Natural killer cell (primary cell): ENCODE data around the gene ERP27. TPM values are rescaled to one million over a fixed set of nuclear protein-coding genes. Genes with fewer than 3 reads are reported as not detected.
A peak's percentile ranks its signal among the peaks of the same experiment; 100 is the strongest.

ENCODE experiments used
- ATAC-seq, 3 donors: fragments of 150-1000 bp in 2 of 3; fragments of 200-7000 bp in 1 of 3; cut with Tn5 transposase; 1 replicate in 1 of 3; 2 replicates in 2 of 3; pipeline ENCODE4 v1.10.0; 2021; ENCODE audit warnings: mild to moderate bottlenecking in 2 of 3, moderate library complexity in 2 of 3
- DNase-seq, 2 donors: peaks; one replicate each; pipeline versions ENCODE4 v3.0.0 to v3.0.0-alpha.2; 2013 to 2021; ENCODE audit warnings: mixed read lengths in 1 of 2
- H3K27ac ChIP-seq: one replicate; pipeline ENCODE4 v1.5.1; 2013; ENCODE audit warnings: mild to moderate bottlenecking, low read length
- H3K27me3 ChIP-seq: one replicate; pipeline ENCODE4 v1.6.1; 2013; ENCODE audit warnings: low read length; ENCODE audit not compliant: control insufficient read depth, insufficient read depth
- H3K36me3 ChIP-seq: one replicate; pipeline ENCODE4 v1.6.1; 2013; ENCODE audit warnings: low read length; ENCODE audit not compliant: control insufficient read depth, insufficient read depth
- H3K4me1 ChIP-seq: one replicate; pipeline ENCODE4 v1.6.1; 2013; ENCODE audit warnings: low read length; ENCODE audit not compliant: control insufficient read depth, insufficient read depth
- H3K4me3 ChIP-seq: one replicate; pipeline ENCODE4 v1.5.1; 2013; ENCODE audit warnings: low read length
- H3K9me3 ChIP-seq: one replicate; pipeline ENCODE4 v1.6.1; 2013; ENCODE audit warnings: low read length; ENCODE audit not compliant: control insufficient read depth, insufficient read depth
- H3K27ac Mint-ChIP-seq, 2 donors: one replicate each; pipeline ENCODE4 v1.8.0; 2022; ENCODE audit warnings: mild to moderate bottlenecking in 2 of 2, mixed read lengths in 2 of 2, moderate library complexity in 1 of 2
- H3K27me3 Mint-ChIP-seq, 2 donors: one replicate each; pipeline ENCODE4 v1.8.0; 2022; ENCODE audit warnings: low read depth in 2 of 2, mixed read lengths in 2 of 2
- H3K36me3 Mint-ChIP-seq: one replicate; pipeline ENCODE4 v1.8.0; 2022; ENCODE audit warnings: mixed read lengths
- H3K4me1 Mint-ChIP-seq, 2 donors: one replicate each; pipeline ENCODE4 v1.8.0; 2022; ENCODE audit warnings: mixed read lengths in 2 of 2
- H3K4me3 Mint-ChIP-seq: one replicate; pipeline ENCODE4 v1.8.0; 2022; ENCODE audit warnings: mild to moderate bottlenecking, moderate library complexity, mixed read lengths
- H3K9me3 Mint-ChIP-seq, 2 donors: one replicate each; pipeline ENCODE4 v1.8.0; 2022; ENCODE audit warnings: mixed read lengths in 2 of 2
- CTCF ChIP-seq: fragments of 200-600 bp; IDR thresholded peaks from one replicate; pipeline ENCODE4 v1.8.0; 2022; ENCODE audit warnings: antibody characterized with exemption
- WGBS: methylation state at CpG from one replicate; pipeline ENCODE4 v1.1.7; 2013; ENCODE audit warnings: missing lambda C conversion rate; ENCODE audit not compliant: insufficient coverage; 5-methylcytosine and 5-hydroxymethylcytosine counted together
- intact Hi-C: fragments of 100-400 bp; cut with micrococcal nuclease; formaldehyde crosslinking; loops from one replicate; pipeline ENCODE4 v1.14.2; 2022
- total RNA-seq, 4 donors: library from RNA; stranded (reverse); fragments of 120-200 nt in 1 of 4; gene quantifications; one replicate each; pipeline versions ENCODE4 v1.2.3 to v1.2.4, GENCODE V29; 2013 to 2022

The ERP27 gene
- total RNA-seq, 3 donors from 2014 or later (not counting 1 experiment from before 2014, with no cell fraction given) = 9.8 to 15.2 (median 12.3) TPM

DNA sequence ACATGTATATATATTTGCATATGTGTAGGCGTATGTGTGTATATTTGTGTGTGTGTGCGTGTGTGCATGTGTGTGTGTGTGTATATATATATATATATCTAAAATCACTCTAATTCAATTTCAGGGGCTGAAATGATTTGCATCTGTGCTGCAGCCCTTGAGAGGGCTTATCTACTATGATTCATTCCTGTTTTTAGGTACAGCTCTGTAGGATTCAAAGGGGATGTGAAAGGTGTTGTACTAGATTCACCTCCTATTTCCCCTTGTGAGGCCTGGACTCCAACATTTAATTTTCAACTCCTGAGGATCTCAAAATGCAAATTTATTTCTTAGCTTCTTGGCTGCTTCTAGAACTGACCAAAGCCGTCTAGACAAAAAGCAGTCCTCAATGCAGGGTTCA is 11.1 kb downstream of the ERP27 start:
- WGBS = 76% methylated on average over 1 of the region's 3 CpGs
- no peaks in the 10 kb centered on the region for H3K36me3 Mint-ChIP-seq

GRCh38 chr12:14924541-14924940 is 13.8 kb downstream of the ERP27 start:
- peaks cover 26% of the 10 kb centered on the region for H3K36me3 ChIP-seq
- Mint-ChIP-seq H3K4me1 (peaks cover 16 to 20% of the 10 kb centered on the region in 2 donors), H3K36me3 (peaks cover 11% of the 10 kb centered on the region), H3K27me3 (no peaks in the 10 kb centered on the region), H3K27ac (no peak overlapping the region), H3K4me3 (no peak overlapping the region), H3K9me3 (no peaks in the 10 kb centered on the region)
- H3K4me3 ChIP-seq = no peak overlapping the region
- peaks cover 4% of the 10 kb centered on the region for H3K4me1 ChIP-seq
- DNase-seq (no peak), ATAC-seq (no peak)
- no peak for TF ChIP-seq CTCF
- intact Hi-C loops = no loop called here
- no peak overlapping the region for H3K27ac ChIP-seq
- H3K27me3 ChIP-seq = no peaks in the 10 kb centered on the region
- no peaks in the 10 kb centered on the region for H3K9me3 ChIP-seq
- WGBS = 94% methylated on average over 3 of the region's 3 CpGs

More for the DNA sequence above, 11.1 kb downstream of the ERP27 start:
- no peaks in the 10 kb centered on the region for H3K4me1 Mint-ChIP-seq
- Histone ChIP-seq H3K36me3 (peaks cover 38% of the 10 kb centered on the region), H3K4me3 (no peak overlapping the region), H3K9me3 (no peaks in the 10 kb centered on the region), H3K4me1 (no peaks in the 10 kb centered on the region), H3K27me3 (no peaks in the 10 kb centered on the region), H3K27ac (no peak overlapping the region)
- H3K27me3 Mint-ChIP-seq = no peaks in the 10 kb centered on the region
- no peak for TF ChIP-seq CTCF
- ATAC-seq (no peak), DNase-seq (no peak)
- no peaks in the 10 kb centered on the region for H3K9me3 Mint-ChIP-seq
- peak overlapping the region in 1 of 2 donors; percentile 19 for H3K27ac Mint-ChIP-seq
- H3K4me3 Mint-ChIP-seq = no peak overlapping the region
- intact Hi-C loops = no loop called here

DNA sequence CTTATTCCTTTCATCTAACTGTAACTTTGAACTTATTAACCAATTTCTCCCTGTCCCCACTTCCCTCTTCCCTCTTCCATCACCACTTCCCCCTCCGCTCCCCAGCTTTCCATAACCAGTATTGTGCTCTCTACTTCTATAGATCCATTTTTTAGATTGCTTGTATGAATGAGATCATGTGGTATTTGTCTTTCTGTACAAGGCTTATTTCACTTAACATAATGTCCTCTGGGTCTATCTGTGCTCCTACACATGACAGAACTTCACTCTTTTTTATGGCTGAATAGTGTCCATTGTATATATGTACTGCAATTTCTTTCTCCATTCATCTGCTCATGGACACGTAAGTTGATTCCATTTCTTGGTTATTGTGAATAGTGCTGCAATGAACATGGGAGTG is 14.4 kb downstream of the ERP27 start:
- Mint-ChIP-seq H3K27me3 (no peaks in the 10 kb centered on the region), H3K4me1 (peaks cover 16 to 20% of the 10 kb centered on the region in 2 donors), H3K4me3 (no peak overlapping the region), H3K27ac (no peak overlapping the region), H3K36me3 (peaks cover 11% of the 10 kb centered on the region), H3K9me3 (no peaks in the 10 kb centered on the region)
- H3K27me3 ChIP-seq = no peaks in the 10 kb centered on the region
- H3K9me3 ChIP-seq = no peaks in the 10 kb centered on the region
- ATAC-seq (no peak), DNase-seq (no peak)
- no peak overlapping the region for H3K4me3 ChIP-seq
- H3K36me3 ChIP-seq = peaks cover 26% of the 10 kb centered on the region
- H3K4me1 ChIP-seq = peaks cover 4% of the 10 kb centered on the region
- TF ChIP-seq CTCF = no peak
- H3K27ac ChIP-seq = no peak overlapping the region
- WGBS = 80% methylated on average over 1 of the region's 2 CpGs
- intact Hi-C loops = no loop called here

GRCh38 chr12:14921218-14921617 is 17.1 kb downstream of the ERP27 start:
- Histone ChIP-seq H3K9me3 (no peaks in the 10 kb centered on the region), H3K4me3 (no peak overlapping the region), H3K27ac (peak overlapping the region; percentile 17), H3K27me3 (no peaks in the 10 kb centered on the region), H3K36me3 (peaks cover 45% of the 10 kb centered on the region), H3K4me1 (peaks cover 4% of the 10 kb centered on the region)
- 82% methylated on average over 2 of the region's 2 CpGs for WGBS
- DNase-seq (no peak), ATAC-seq (no peak)
- TF ChIP-seq CTCF = no peak
- H3K27me3 Mint-ChIP-seq = no peaks in the 10 kb centered on the region
- no peak overlapping the region for H3K4me3 Mint-ChIP-seq
- H3K36me3 Mint-ChIP-seq = peaks cover 30% of the 10 kb centered on the region
- peak overlapping the region; percentile 70 to 75 for H3K27ac Mint-ChIP-seq
- no peaks in the 10 kb centered on the region for H3K9me3 Mint-ChIP-seq
- intact Hi-C loops = no loop called here
- peaks cover 16 to 20% of the 10 kb centered on the region in 2 donors for H3K4me1 Mint-ChIP-seq
